ENCODE measurements around the gene TXNDC2.

TXNDC2 gene

DNA sequence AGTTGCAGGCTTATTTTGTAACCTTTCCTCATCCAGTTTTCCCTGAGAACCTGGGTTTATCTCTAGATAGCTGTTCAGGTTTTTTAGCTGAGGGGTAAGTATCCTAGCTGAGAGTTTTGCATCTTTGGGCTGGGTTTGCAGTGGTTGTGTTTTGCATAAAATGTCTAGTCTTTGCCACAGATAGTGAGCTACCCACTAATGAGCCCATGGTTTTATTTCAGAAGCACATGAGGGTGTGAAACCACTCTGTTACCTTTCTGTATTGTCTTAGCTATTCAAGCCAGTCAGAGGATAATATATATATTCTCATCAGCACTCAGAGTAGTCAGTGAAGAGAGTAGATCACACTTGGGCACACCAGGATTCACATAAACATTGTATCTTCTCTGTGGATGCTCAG, 24.6 kb upstream of the TXNDC2 start:
- H3K27ac ChIP-seq = no peak overlapping the region
- TF ChIP-seq, protein P1, sequence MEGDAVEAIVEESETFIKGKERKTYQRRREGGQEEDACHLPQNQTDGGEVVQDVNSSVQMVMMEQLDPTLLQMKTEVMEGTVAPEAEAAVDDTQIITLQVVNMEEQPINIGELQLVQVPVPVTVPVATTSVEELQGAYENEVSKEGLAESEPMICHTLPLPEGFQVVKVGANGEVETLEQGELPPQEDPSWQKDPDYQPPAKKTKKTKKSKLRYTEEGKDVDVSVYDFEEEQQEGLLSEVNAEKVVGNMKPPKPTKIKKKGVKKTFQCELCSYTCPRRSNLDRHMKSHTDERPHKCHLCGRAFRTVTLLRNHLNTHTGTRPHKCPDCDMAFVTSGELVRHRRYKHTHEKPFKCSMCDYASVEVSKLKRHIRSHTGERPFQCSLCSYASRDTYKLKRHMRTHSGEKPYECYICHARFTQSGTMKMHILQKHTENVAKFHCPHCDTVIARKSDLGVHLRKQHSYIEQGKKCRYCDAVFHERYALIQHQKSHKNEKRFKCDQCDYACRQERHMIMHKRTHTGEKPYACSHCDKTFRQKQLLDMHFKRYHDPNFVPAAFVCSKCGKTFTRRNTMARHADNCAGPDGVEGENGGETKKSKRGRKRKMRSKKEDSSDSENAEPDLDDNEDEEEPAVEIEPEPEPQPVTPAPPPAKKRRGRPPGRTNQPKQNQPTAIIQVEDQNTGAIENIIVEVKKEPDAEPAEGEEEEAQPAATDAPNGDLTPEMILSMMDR (IDR thresholded peaks at IDR 0.05) = no peak
- no peak for TF ChIP-seq ZFX (IDR thresholded peaks at IDR 0.05; ENCODE audit: borderline replicate concordance)

DNA sequence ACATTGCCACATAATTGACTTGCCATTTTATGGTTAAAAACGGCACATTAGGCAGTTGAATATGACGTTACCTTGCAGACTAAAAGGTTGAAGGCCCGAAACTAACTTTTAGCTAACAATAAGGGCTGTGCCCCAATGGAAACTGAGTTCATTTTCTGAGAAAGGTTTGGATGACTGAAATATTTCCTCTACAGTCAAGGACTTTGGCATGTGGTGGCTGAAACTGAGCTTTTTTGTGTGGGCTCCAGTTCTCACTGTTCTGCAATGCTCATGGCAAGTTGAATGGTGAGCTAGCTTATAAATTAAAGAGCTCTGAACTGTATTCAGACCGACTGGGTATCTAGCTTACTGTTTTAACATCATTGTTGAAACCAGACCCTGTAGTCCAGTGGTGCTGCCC, 23.8 kb upstream of the TXNDC2 start:
- H3K27ac ChIP-seq = no peak overlapping the region
- TF ChIP-seq, protein P1 (IDR thresholded peaks at IDR 0.05) = no peak
- TF ChIP-seq ZFX (IDR thresholded peaks at IDR 0.05; ENCODE audit: borderline replicate concordance) = no peak

DNA sequence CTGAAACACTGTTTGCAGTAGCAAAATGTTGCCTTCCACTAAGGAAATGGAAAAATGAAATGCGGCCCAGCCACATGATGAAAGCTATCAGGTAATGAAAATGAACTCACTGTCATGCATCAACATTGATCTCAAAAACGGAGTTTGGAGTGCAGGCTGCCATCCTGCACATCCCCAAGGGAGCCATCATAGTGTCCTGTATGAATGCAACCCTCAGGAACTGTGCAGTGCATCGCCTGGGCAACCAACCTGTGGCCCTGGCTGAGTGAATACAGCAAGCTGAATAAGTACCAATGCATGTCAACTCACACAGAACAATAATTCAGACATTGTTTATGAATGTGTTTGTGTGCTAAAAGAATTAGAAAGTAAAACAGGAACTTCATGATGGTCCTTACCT, 23.1 kb upstream of the TXNDC2 start:
- no peak for TF ChIP-seq ZFX (IDR thresholded peaks at IDR 0.05; ENCODE audit: borderline replicate concordance)
- TF ChIP-seq, protein P1 (IDR thresholded peaks at IDR 0.05) = no peak
- no peak overlapping the region for H3K27ac ChIP-seq

DNA sequence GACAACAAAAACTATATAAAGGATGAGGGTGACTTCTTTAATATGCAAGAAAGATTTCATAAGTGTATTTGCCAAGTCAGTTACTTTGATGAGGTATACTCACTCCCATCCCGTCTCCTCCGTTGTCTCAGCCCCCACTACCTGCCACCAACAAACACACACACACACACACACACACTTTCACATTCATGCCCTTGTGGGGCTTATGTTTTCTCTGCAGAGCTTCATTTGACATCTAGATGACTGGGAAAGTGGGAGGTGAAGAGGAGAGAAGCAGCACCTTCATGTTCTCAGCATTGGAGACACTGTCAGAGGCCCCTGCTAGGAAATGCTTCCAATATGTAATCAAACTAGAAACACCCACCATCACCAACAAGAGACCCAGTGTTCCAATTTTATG, 22.5 kb upstream of the TXNDC2 start:
- TF ChIP-seq, protein P1 (IDR thresholded peaks at IDR 0.05) = no peak
- no peak for TF ChIP-seq ZFX (IDR thresholded peaks at IDR 0.05; ENCODE audit: borderline replicate concordance)
- H3K27ac ChIP-seq = no peak overlapping the region

DNA sequence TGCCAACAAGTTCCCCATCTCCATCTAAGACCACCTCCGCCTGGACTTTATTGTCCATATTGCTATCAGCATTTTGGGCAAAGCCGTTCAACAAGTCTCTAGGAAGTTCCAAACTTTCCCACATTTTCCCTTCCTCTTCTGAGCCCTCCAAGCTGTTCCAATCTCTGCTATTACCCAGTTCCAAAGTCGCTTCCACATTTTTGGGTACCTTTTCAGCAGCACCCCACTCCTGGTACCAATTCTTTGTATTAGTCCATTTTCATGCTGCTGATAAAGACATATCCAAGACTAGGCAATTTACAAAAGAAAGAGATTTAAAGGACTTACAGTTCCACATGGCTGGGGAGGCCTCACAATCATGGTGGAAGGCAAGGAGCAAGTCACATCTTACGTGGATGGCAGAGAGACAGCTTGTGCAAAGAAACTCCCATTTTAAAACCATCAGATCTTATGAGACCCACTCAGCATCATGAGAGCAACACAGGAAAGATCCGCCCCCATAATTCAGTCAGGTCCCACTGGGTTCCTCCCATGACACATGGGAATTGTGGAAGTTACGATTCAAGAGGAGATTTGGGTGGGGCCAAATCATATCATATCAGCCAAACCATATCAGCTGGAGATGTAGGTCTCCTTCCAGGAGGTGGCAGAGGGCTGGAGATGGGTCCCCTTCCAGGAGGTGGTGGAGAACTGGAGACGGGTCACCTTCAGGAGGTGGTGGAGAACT, 19.8 kb upstream of the TXNDC2 start:
- TF ChIP-seq, protein P1 (IDR thresholded peaks at IDR 0.05) = no peak
- TF ChIP-seq ZFX (IDR thresholded peaks at IDR 0.05; ENCODE audit: borderline replicate concordance) = no peak
- H3K27ac ChIP-seq = no peak overlapping the region

DNA sequence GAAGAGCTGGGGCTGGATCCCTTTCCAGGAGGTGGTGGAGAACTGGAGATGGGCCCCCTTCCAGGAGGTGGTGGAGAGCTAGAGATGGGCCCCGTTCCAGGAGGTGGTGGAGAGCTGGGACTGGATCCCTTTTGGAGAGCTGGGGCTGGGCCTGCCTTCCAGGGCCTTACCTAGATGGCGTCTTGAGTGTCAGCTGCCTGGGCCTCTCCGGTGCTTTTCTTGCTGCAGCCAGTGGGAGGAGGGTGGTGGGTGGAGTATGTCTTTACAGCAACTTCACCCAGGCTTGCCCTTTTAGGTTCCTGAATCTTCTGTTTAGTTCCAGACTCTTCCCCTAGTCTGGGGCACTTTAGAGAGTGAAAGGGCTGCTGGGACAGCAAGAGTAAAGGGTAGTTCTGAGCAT, 19.1 kb upstream of the TXNDC2 start:
- TF ChIP-seq, protein P1 (IDR thresholded peaks at IDR 0.05) = no peak
- no peak for TF ChIP-seq ZFX (IDR thresholded peaks at IDR 0.05; ENCODE audit: borderline replicate concordance)

DNA sequence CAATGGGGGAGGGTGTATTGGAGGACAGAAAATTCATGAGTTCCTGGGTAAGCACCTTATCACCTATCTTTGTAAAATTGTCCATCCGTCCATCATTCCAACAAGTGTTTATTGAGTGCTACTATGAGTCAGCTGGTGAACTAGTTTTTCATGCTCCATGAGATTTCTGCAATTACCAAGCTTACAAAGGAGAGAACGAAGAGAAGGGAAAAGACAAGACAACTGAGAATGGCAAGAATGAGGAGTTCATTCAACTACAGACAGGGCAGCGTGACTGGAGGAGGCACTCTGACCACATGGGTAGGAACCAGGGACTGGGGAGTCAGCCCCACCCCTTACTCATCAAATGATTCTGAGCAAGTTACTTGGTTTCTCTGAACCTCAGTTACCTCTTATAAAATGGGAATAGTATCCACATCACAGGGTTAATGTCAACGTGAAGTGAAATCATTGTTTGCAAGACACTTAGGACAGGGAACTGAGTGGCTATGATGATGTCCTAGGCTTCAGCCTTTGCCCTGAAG, 18.6 kb upstream of the TXNDC2 start:
- H3K27ac ChIP-seq = no peak overlapping the region
- no peak for TF ChIP-seq ZFX (IDR thresholded peaks at IDR 0.05; ENCODE audit: borderline replicate concordance)
- TF ChIP-seq, protein P1 (IDR thresholded peaks at IDR 0.05) = no peak

More for the DNA sequence above, 19.1 kb upstream of the TXNDC2 start:
- H3K27ac ChIP-seq = no peak overlapping the region
